Kidney epithelial cell (primary cell): ENCODE measurements around the gene TRPV5. TPM values are rescaled to one million over a fixed set of nuclear protein-coding genes. Genes with fewer than 3 reads are reported as not detected.

Experiments
- DNase-seq: peaks from one replicate; pipeline ENCODE4 v3.0.0-alpha.2; 2010; ENCODE audit warnings: low read depth
- H3K27me3 ChIP-seq: 2 replicates; pipeline ENCODE4 v1.6.0; 2011; ENCODE audit warnings: low read length; ENCODE audit not compliant: control insufficient read depth, insufficient read depth
- H3K36me3 ChIP-seq: 2 replicates; pipeline ENCODE4 v1.5.1; 2011; ENCODE audit warnings: low read length; ENCODE audit not compliant: control insufficient read depth, insufficient read depth
- H3K4me3 ChIP-seq: 2 replicates; pipeline ENCODE4 v1.5.1; 2011; ENCODE audit warnings: low read depth, mild to moderate bottlenecking, control low read depth, low read length
- CTCF ChIP-seq: IDR thresholded peaks from 2 replicates; pipeline ENCODE4 v1.5.1; 2011; ENCODE audit warnings: mild to moderate bottlenecking, moderate library complexity, low read length, control low read depth, inconsistent platforms; ENCODE audit not compliant: insufficient read depth, poor library complexity, severe bottlenecking
- total RNA-seq: library from RNA; depleted of rRNA; stranded (reverse); fragments of >200 nt; gene quantifications from 2 replicates; pipeline ENCODE4 v1.2.3, GENCODE V29; 2015

The TRPV5 gene
- total RNA-seq, 1 donor from 2014 or later = not detected

- H3K4me3 ChIP-seq = no peak overlapping the region
- no peak for DNase-seq
- no peaks in the 10 kb centered on the region for H3K36me3 ChIP-seq
- TF ChIP-seq CTCF = no peak
- no peaks in the 10 kb centered on the region for H3K27me3 ChIP-seq
Measured at GRCh38 chr7:142932386-142933091, 1.0 kb downstream of the TRPV5 start.

GRCh38 chr7:142930126-142930730 is 3.3 kb downstream of the TRPV5 start:
- no peaks in the 10 kb centered on the region for H3K36me3 ChIP-seq
- no peak for TF ChIP-seq CTCF
- H3K4me3 ChIP-seq = no peak overlapping the region
- H3K27me3 ChIP-seq = no peaks in the 10 kb centered on the region
- DNase-seq = no peak

- no peak for TF ChIP-seq CTCF
- no peak overlapping the region for H3K4me3 ChIP-seq
- no peak for DNase-seq
- no peaks in the 10 kb centered on the region for H3K36me3 ChIP-seq
- H3K27me3 ChIP-seq = no peaks in the 10 kb centered on the region
Measured at GRCh38 chr7:142927949-142928348, 5.6 kb downstream of the TRPV5 start.

- H3K4me3 ChIP-seq = no peak overlapping the region
- DNase-seq = no peak
- no peak for TF ChIP-seq CTCF
- no peaks in the 10 kb centered on the region for H3K27me3 ChIP-seq
- H3K36me3 ChIP-seq = no peaks in the 10 kb centered on the region
Measured at GRCh38 chr7:142927085-142927745, 6.3 kb downstream of the TRPV5 start.

GRCh38 chr7:142925413-142925812 is 8.1 kb downstream of the TRPV5 start:
- H3K4me3 ChIP-seq = no peak overlapping the region
- no peak for DNase-seq
- no peaks in the 10 kb centered on the region for H3K36me3 ChIP-seq
- no peaks in the 10 kb centered on the region for H3K27me3 ChIP-seq
- no peak for TF ChIP-seq CTCF

GRCh38 chr7:142923391-142923790 is 10.2 kb downstream of the TRPV5 start:
- Histone ChIP-seq H3K4me3 (no peak overlapping the region), H3K27me3 (no peaks in the 10 kb centered on the region), H3K36me3 (no peaks in the 10 kb centered on the region)
- no peak for DNase-seq
- no peak for TF ChIP-seq CTCF
